Activated T-cell treated with anti-CD3 and anti-CD28 coated beads, Interleukin-2, amount 50 U/mL, for 4 hours (primary cell): ENCODE measurements around the gene THSD7A. TPM values are rescaled to one million over a fixed set of nuclear protein-coding genes. Genes with fewer than 3 reads are reported as not detected.

Experiments used
- ATAC-seq, 2 donors: fragments of 200-7000 bp; cut with Tn5 transposase; one replicate each; pipeline ENCODE4 v1.10.0; 2021
- DNase-seq: peaks from one replicate; pipeline ENCODE4 v3.0.0-alpha.2; 2020
- H3K27me3 Mint-ChIP-seq: one replicate; pipeline ENCODE4 v1.8.0; 2021; ENCODE audit warnings: low read depth, mixed read lengths
- H3K36me3 Mint-ChIP-seq: one replicate; pipeline ENCODE4 v1.8.0; 2022; ENCODE audit warnings: mixed read lengths; ENCODE audit not compliant: insufficient read depth
- H3K4me1 Mint-ChIP-seq: one replicate; pipeline ENCODE4 v1.8.0; 2021; ENCODE audit warnings: low read depth, mixed read lengths
- H3K4me3 Mint-ChIP-seq: one replicate; pipeline ENCODE4 v1.8.0; 2021; ENCODE audit warnings: mild to moderate bottlenecking, moderate library complexity, mixed read lengths
- H3K9me3 Mint-ChIP-seq: one replicate; pipeline ENCODE4 v1.8.0; 2021; ENCODE audit warnings: mixed read lengths
- total RNA-seq, 3 donors: library from RNA; stranded (reverse); gene quantifications; one replicate each; pipeline ENCODE4 v1.2.1, GENCODE V29; 2021

THSD7A gene
- total RNA-seq, 3 donors from 2014 or later: not detected

- no peak for ATAC-seq
- H3K36me3 Mint-ChIP-seq: no peaks in the 10 kb centered on the region
- no peaks in the 10 kb centered on the region for H3K9me3 Mint-ChIP-seq
- H3K27me3 Mint-ChIP-seq: no peaks in the 10 kb centered on the region
- no peak for DNase-seq
- no peak overlapping the region for H3K4me3 Mint-ChIP-seq
- H3K4me1 Mint-ChIP-seq: no peaks in the 10 kb centered on the region
These were observed 115.8 kb downstream of the THSD7A start for GRCh38 chr7:11716185-11716584.

DNA sequence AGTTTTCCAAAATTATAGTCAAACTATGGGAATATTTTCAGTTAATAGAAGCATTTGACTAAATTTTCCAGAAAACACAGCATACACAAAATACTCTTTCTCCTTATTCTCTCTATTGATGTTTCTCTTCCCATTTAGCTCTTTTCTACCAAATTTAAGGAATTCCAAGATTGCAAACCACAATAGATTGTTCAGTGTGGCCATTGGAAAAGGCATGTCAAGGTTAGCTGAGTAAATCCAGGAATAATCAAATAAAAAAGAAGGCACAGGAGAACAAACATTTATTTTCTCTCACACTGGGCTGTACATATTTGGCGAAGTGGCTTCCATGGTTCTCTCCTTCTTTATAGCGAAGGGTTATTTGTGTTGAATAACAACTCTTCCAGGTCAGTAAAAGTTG lies 117.3 kb downstream of the THSD7A start:
- H3K9me3 Mint-ChIP-seq: no peaks in the 10 kb centered on the region
- ATAC-seq: no peak
- no peak overlapping the region for H3K4me3 Mint-ChIP-seq
- H3K4me1 Mint-ChIP-seq: no peaks in the 10 kb centered on the region
- H3K36me3 Mint-ChIP-seq: no peaks in the 10 kb centered on the region
- no peak for DNase-seq
- H3K27me3 Mint-ChIP-seq: no peaks in the 10 kb centered on the region

DNA sequence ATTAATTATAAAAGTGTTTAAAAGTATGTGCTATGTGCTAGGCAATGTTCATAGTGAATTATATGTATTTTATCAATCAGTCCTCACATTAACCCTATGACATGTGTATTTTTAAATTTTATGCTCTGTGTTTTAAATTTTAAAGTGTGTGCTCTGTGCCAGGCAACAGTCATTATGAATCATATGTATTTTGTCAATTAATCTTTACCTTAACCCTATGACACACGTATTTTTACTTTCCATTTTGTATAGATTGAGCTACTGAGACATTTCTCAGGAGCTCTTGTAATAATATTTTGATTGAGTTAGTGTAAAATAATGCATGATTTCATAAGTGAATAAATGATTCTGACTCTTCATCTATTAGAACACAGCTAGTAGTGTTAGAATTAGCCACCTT lies 117.8 kb downstream of the THSD7A start:
- no peaks in the 10 kb centered on the region for H3K27me3 Mint-ChIP-seq
- no peaks in the 10 kb centered on the region for H3K4me1 Mint-ChIP-seq
- no peaks in the 10 kb centered on the region for H3K36me3 Mint-ChIP-seq
- no peak overlapping the region for H3K4me3 Mint-ChIP-seq
- no peaks in the 10 kb centered on the region for H3K9me3 Mint-ChIP-seq
- DNase-seq: no peak
- no peak for ATAC-seq

GRCh38 chr7:11713352-11713751 lies 118.6 kb downstream of the THSD7A start:
- no peak for ATAC-seq
- no peak for DNase-seq
- H3K36me3 Mint-ChIP-seq: no peaks in the 10 kb centered on the region
- H3K27me3 Mint-ChIP-seq: no peaks in the 10 kb centered on the region
- H3K4me3 Mint-ChIP-seq: no peak overlapping the region
- no peaks in the 10 kb centered on the region for H3K4me1 Mint-ChIP-seq
- H3K9me3 Mint-ChIP-seq: no peaks in the 10 kb centered on the region

- no peaks in the 10 kb centered on the region for H3K4me1 Mint-ChIP-seq
- DNase-seq (no peak), ATAC-seq (no peak)
- H3K27me3 Mint-ChIP-seq: no peaks in the 10 kb centered on the region
- no peaks in the 10 kb centered on the region for H3K9me3 Mint-ChIP-seq
- no peaks in the 10 kb centered on the region for H3K36me3 Mint-ChIP-seq
- no peak overlapping the region for H3K4me3 Mint-ChIP-seq
These were observed 121.6 kb downstream of the THSD7A start for GRCh38 chr7:11710377-11710776.

GRCh38 chr7:11709196-11709595 lies 122.8 kb downstream of the THSD7A start:
- Mint-ChIP-seq H3K4me1 (no peaks in the 10 kb centered on the region), H3K9me3 (no peaks in the 10 kb centered on the region), H3K4me3 (no peak overlapping the region), H3K27me3 (no peaks in the 10 kb centered on the region), H3K36me3 (no peaks in the 10 kb centered on the region)
- DNase-seq (no peak), ATAC-seq (no peak)

GRCh38 chr7:11707606-11708193 lies 124.3 kb downstream of the THSD7A start:
- no peaks in the 10 kb centered on the region for H3K9me3 Mint-ChIP-seq
- no peaks in the 10 kb centered on the region for H3K27me3 Mint-ChIP-seq
- H3K36me3 Mint-ChIP-seq: no peaks in the 10 kb centered on the region
- ATAC-seq: no peak
- H3K4me3 Mint-ChIP-seq: no peak overlapping the region
- H3K4me1 Mint-ChIP-seq: no peaks in the 10 kb centered on the region
- no peak for DNase-seq

- H3K9me3 Mint-ChIP-seq: no peaks in the 10 kb centered on the region
- no peak for ATAC-seq
- H3K4me1 Mint-ChIP-seq: no peaks in the 10 kb centered on the region
- H3K4me3 Mint-ChIP-seq: no peak overlapping the region
- DNase-seq: no peak
- H3K27me3 Mint-ChIP-seq: no peaks in the 10 kb centered on the region
- no peaks in the 10 kb centered on the region for H3K36me3 Mint-ChIP-seq
These were observed 125.1 kb downstream of the THSD7A start for GRCh38 chr7:11706666-11707605.

DNA sequence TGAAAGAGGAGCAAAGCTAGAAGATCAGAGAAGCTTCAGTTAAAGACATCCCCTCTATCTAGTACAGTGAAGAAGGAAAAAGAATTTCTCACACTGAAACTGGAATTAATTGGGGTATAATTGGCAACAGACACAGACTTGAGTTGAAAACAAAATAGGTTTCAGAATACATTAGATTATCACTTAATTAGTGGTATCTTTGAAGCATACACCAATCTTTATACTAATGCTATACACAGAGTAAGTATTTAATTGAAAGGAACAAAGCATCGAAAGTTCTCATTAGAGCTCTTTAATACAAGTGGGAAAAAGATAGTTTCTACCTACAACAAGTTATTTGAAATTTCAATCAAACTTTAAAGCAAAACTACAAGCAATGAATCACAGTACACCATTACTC lies 128.2 kb downstream of the THSD7A start:
- H3K4me1 Mint-ChIP-seq: no peaks in the 10 kb centered on the region
- H3K4me3 Mint-ChIP-seq: no peak overlapping the region
- no peaks in the 10 kb centered on the region for H3K9me3 Mint-ChIP-seq
- ATAC-seq: no peak
- no peaks in the 10 kb centered on the region for H3K27me3 Mint-ChIP-seq
- no peaks in the 10 kb centered on the region for H3K36me3 Mint-ChIP-seq
- no peak for DNase-seq

DNA sequence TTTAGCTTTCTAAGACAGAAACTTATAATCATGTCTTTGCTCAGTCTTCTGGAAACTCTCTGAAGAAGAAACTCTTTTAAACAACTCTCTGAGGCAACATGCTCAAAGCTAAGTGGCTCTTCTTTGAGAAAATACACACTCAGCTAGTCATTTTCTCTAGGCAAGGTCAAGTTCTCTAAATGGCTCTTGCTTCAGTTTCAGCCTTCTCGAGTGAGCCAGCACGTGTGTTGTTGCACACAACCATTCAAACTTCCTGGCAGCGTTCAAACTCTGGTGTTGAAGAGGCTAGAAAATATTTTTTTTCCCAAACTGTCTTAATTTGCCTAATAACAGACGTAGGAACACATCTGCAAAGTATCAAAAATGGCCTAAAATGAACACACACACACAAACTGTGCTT lies 129.1 kb downstream of the THSD7A start:
- no peak overlapping the region for H3K4me3 Mint-ChIP-seq
- DNase-seq: no peak
- no peaks in the 10 kb centered on the region for H3K9me3 Mint-ChIP-seq
- ATAC-seq: no peak
- no peaks in the 10 kb centered on the region for H3K27me3 Mint-ChIP-seq
- no peaks in the 10 kb centered on the region for H3K36me3 Mint-ChIP-seq
- H3K4me1 Mint-ChIP-seq: no peaks in the 10 kb centered on the region

DNA sequence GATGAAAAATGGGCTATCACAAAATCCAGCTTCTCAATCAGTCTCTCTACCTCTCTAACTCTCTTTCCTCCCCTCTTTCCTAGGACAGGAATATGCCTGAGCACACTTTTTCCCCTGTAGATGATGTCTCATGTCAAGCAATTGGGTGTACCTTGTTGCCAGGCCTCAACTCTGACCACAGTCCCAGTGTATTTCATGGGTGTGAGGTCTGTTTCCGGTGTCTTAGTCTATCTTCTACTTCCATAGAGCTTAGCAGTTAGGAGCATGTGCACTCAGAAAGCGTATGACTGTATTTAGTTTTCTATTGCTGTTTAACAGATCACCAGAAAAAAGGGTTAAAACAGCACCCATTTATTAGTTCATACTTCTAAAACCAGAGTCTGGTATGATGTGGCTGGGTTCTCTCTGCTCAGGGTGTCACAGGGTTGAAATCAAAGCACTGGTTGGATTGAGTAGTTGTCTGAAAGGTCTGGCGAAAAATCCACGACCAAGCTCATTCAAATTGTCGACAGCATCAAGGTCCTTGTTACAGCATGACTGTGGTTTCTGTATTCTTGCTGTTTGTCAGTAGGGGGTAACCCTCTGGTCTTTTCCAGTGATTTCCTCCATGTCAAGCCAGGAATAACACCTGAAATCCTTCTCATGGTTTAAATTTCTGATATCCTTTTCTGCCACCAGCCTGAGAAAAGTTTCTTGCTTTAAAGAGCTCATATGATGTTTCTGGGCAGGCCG lies 130.0 kb downstream of the THSD7A start:
- ATAC-seq (no peak), DNase-seq (no peak)
- no peaks in the 10 kb centered on the region for H3K9me3 Mint-ChIP-seq
- no peaks in the 10 kb centered on the region for H3K4me1 Mint-ChIP-seq
- no peaks in the 10 kb centered on the region for H3K36me3 Mint-ChIP-seq
- H3K4me3 Mint-ChIP-seq: no peak overlapping the region
- H3K27me3 Mint-ChIP-seq: no peaks in the 10 kb centered on the region

DNA sequence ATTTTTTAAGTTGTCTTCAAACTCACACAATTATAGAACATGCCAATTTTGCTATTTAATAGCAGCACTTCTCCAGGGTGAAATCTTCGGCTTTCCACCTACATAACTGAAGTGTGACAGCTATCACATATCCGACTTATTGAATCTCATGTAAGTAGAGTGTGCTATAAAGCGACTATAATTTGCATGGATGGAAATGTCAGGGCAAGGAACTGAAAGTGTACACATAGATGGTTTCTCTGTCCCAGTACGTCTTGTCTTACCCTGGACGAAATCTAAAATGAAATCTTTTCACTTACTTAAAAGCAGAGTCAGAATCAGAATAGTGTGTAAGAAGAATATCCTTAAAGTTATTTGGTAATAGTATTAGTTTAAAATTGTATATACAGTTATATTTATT lies 132.3 kb downstream of the THSD7A start:
- Mint-ChIP-seq H3K36me3 (no peaks in the 10 kb centered on the region), H3K4me1 (no peaks in the 10 kb centered on the region), H3K9me3 (no peaks in the 10 kb centered on the region), H3K27me3 (no peaks in the 10 kb centered on the region), H3K4me3 (no peak overlapping the region)
- ATAC-seq (no peak), DNase-seq (no peak)

DNA sequence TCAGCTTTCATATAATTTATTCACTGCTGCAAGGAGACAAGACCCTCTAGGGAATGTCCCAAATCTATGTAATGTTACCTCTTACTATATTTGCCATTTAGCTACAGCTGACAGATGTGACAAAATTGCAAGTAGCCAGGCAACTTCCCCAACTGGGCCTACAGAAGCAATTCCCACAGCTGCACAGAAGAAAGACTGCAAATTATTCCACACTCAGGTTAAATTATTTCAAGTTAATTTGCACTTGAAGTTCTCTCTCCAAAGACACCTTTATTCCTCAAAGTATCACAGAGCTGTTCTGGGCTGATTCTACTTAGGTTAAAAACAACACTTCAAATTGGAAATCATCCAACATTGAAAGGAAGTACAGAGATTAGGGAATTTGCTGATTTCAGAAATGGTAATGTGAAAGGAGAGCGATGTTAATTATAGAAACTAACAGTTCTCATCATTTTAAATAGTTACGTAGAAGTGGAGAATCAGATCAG lies 133.6 kb downstream of the THSD7A start:
- DNase-seq: no peak
- Mint-ChIP-seq H3K9me3 (no peaks in the 10 kb centered on the region), H3K4me1 (no peaks in the 10 kb centered on the region), H3K4me3 (no peak overlapping the region), H3K36me3 (no peaks in the 10 kb centered on the region), H3K27me3 (no peaks in the 10 kb centered on the region)
- ATAC-seq: no peak

DNA sequence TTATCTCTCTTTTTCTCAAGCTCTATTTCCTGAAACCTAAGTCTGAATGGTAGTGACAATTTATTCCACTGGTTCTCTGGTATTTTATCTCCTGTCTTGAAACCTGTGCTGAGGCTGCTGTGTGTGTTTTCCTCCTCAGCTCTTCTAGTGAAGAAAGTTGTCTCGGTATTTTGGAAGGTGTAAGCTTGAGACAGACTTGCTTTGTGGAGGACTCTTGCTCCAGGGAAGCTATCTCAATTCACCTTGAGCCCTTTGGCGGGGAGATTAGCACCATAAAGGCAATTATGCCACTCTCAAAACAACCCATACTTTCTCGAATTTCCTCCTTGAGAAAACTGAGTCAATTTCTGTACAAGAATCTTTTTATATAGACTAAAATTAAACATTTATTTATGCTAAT lies 141.6 kb downstream of the THSD7A start:
- H3K4me3 Mint-ChIP-seq: no peak overlapping the region
- no peak for DNase-seq
- H3K36me3 Mint-ChIP-seq: no peaks in the 10 kb centered on the region
- H3K27me3 Mint-ChIP-seq: no peaks in the 10 kb centered on the region
- ATAC-seq: no peak
- H3K9me3 Mint-ChIP-seq: peaks cover under 1% of the 10 kb centered on the region
- H3K4me1 Mint-ChIP-seq: no peaks in the 10 kb centered on the region
